KMS-11 (cell line): ENCODE data around the gene MGMT.

Source experiments
- H2AFZ ChIP-seq: fragments of 200-600 bp; sonication (generic); 2 replicates; pipeline ENCODE4 v1.6.1; 2016; ENCODE audit warnings: antibody characterized with exemption, mixed run types, low read depth
- H3K27ac ChIP-seq: fragments of 200-600 bp; sonication (generic); 2 replicates; pipeline ENCODE4 v1.6.1; 2016; ENCODE audit warnings: mild to moderate bottlenecking, mixed run types
- H3K27me3 ChIP-seq: fragments of 200-600 bp; sonication (generic); 2 replicates; pipeline ENCODE4 v1.6.1; 2017; ENCODE audit warnings: mild to moderate bottlenecking, low read depth, mixed run types, moderate library complexity; ENCODE audit not compliant: insufficient read depth
- H3K36me3 ChIP-seq: fragments of 200-600 bp; sonication (generic); 2 replicates; pipeline ENCODE4 v1.6.1; 2017; ENCODE audit warnings: mild to moderate bottlenecking, mixed run types; ENCODE audit not compliant: insufficient read depth
- H3K4me1 ChIP-seq: fragments of 200-600 bp; sonication (generic); 2 replicates; pipeline ENCODE4 v1.6.1; 2016; ENCODE audit warnings: mild to moderate bottlenecking, low read depth, mixed run types; ENCODE audit not compliant: poor library complexity, severe bottlenecking
- H3K4me2 ChIP-seq: fragments of 200-600 bp; sonication (generic); 2 replicates; pipeline ENCODE4 v1.7.0; 2016; ENCODE audit warnings: mild to moderate bottlenecking, mixed run types
- H3K4me3 ChIP-seq: fragments of 200-600 bp; sonication (generic); IDR thresholded peaks from 2 replicates; pipeline ENCODE4 v1.6.1; 2017; ENCODE audit warnings: low read depth, low read length, mixed read lengths; ENCODE audit not compliant: insufficient read depth
- H3K79me2 ChIP-seq: fragments of 200-600 bp; sonication (generic); 2 replicates; pipeline ENCODE4 v1.6.1; 2016; ENCODE audit warnings: low read depth, mixed run types; ENCODE audit not compliant: insufficient read depth
- H3K9ac ChIP-seq: fragments of 200-600 bp; sonication (generic); 2 replicates; pipeline ENCODE4 v1.6.1; 2016; ENCODE audit warnings: mild to moderate bottlenecking, mixed run types
- H4K20me1 ChIP-seq: fragments of 200-600 bp; sonication (generic); 2 replicates; pipeline ENCODE4 v1.6.1; 2016; ENCODE audit warnings: mild to moderate bottlenecking, mixed run types; ENCODE audit not compliant: insufficient read depth
- TF ChIP-seq, protein P1 (sequence below): fragments of 200-600 bp; sonication (generic); conservative IDR thresholded peaks from 2 replicates; pipeline ENCODE4 v1.6.1; 2017; ENCODE audit warnings: low read depth, mild to moderate bottlenecking, antibody characterized with exemption, low read length, moderate library complexity, mixed read lengths

MGMT gene

DNA sequence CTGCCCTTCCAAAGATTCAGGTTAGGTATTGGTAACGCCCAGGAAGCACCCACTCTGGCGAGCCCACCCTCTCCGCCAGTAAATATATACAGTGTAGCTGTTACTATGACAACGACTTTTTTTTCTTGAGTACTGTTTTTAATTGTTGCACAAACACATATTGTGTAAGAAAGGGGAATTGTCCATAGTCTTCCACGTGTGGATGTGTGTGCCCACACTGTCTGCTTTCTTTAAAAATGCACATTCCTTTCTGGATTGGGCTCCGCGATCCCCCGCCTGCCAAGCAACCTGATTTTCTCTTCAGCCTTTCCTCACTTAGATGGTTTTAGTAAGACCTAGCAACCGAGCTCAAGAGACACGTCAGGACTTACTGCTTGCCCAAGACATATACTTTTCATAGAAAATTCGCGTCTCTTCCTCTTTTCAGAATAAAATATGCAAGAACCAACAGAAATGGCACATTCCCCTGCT, 249.2 kb downstream of the MGMT start:
- Histone ChIP-seq H3K9ac (no peak overlapping the region), H2AFZ (no peak overlapping the region), H3K36me3 (no peaks in the 10 kb centered on the region), H4K20me1 (no peaks in the 10 kb centered on the region), H3K4me3 (no peak overlapping the region), H3K27ac (no peak overlapping the region), H3K4me1 (no peaks in the 10 kb centered on the region), H3K79me2 (no peaks in the 10 kb centered on the region), H3K4me2 (no peak overlapping the region), H3K27me3 (no peaks in the 10 kb centered on the region)
- TF ChIP-seq, protein P1, sequence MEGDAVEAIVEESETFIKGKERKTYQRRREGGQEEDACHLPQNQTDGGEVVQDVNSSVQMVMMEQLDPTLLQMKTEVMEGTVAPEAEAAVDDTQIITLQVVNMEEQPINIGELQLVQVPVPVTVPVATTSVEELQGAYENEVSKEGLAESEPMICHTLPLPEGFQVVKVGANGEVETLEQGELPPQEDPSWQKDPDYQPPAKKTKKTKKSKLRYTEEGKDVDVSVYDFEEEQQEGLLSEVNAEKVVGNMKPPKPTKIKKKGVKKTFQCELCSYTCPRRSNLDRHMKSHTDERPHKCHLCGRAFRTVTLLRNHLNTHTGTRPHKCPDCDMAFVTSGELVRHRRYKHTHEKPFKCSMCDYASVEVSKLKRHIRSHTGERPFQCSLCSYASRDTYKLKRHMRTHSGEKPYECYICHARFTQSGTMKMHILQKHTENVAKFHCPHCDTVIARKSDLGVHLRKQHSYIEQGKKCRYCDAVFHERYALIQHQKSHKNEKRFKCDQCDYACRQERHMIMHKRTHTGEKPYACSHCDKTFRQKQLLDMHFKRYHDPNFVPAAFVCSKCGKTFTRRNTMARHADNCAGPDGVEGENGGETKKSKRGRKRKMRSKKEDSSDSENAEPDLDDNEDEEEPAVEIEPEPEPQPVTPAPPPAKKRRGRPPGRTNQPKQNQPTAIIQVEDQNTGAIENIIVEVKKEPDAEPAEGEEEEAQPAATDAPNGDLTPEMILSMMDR, result no peak

GRCh38 chr10:129716881-129717280, 249.8 kb downstream of the MGMT start:
- Histone ChIP-seq H4K20me1 (no peaks in the 10 kb centered on the region), H3K36me3 (no peaks in the 10 kb centered on the region), H3K9ac (no peak overlapping the region), H2AFZ (no peak overlapping the region), H3K79me2 (no peaks in the 10 kb centered on the region), H3K4me1 (no peaks in the 10 kb centered on the region), H3K4me3 (no peak overlapping the region), H3K4me2 (no peak overlapping the region), H3K27ac (no peak overlapping the region), H3K27me3 (no peaks in the 10 kb centered on the region)
- TF ChIP-seq, protein P1, result no peak

DNA sequence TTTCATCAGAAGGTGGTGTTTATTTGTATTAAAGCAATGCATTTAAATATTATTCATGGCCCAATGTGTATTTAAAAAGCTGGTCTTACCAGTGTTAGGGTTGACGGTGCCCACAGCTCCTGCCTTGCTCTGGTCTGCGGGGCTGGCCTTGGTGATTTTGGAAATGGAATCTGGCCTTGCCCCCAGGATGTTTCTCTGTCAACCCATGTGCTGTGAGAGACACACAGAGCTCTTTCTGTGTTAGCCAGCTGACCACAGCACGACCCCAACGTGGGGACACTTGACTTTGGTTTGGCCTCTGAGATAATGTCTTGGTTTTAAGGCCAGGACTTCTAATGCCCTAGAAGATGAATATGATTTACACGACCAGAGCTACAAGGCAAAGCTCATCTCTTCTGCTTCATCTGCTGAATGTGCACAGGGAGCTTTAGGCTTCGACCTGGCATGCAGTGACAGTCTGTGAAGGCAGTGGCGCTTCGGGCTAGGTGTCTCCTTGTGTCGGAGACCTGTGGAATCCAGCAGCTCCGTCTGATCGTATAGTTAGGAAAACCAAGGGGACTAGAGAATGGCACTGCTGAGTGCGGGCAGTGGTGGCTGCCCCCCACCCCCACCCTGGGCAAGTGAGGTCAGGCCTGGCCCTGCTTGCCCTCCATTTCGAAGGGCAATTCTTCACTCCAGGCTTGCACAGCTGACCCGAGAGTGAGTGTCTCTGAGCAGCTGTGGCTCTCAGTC, 250.9 kb downstream of the MGMT start:
- Histone ChIP-seq H3K36me3 (no peaks in the 10 kb centered on the region), H3K4me2 (no peak overlapping the region), H3K27me3 (no peaks in the 10 kb centered on the region), H3K9ac (no peak overlapping the region), H3K4me1 (no peaks in the 10 kb centered on the region), H3K79me2 (no peaks in the 10 kb centered on the region), H3K4me3 (no peak overlapping the region), H2AFZ (no peak overlapping the region), H3K27ac (no peak overlapping the region), H4K20me1 (no peaks in the 10 kb centered on the region)
- TF ChIP-seq, protein P1, result no peak

DNA sequence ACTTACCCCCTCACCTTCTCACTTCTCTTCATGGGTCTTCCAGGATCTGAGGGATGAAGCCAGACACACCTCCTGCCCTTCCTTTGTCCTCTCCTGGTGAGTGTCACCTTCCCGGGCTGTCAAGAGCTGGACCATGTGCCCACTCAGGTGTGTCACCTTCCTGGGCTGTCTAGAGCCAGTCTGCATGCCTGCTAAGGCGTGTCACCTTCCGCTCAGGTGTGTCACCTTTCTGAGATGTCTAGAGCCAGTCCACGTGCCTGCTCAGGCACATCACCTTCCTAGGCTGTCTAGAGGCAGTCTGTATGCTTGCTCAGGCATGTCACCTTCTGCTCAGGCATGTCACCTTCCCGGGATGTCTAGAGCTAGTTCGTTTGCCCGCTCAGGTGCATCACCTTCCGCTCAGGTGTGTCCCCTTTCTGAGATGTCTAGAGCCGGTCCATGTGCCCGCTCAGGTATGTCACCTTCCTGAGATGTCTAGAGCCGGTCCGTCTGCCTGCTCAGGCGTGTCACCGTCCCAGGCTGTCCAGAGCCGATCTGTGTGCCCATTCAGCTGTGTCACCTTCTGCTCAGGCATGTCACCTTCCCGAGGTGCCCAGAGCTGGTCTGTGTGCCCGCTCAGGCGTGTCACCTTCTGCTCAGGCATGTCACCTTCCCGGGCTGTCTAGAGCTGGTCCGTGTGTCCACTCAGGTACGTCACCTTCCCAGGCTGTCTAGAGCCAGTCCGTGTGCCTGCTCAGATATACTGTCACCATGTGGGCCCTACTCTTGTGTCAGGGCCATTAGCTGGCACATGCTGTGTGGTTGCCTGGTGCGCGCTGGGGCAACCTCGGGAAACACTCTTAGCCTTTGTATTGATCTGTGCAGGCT, 251.7 kb downstream of the MGMT start:
- H3K4me1 ChIP-seq, result no peaks in the 10 kb centered on the region
- H3K27ac ChIP-seq, result no peak overlapping the region
- no peaks in the 10 kb centered on the region for H3K36me3 ChIP-seq
- no peak overlapping the region for H3K9ac ChIP-seq
- H3K27me3 ChIP-seq, result no peaks in the 10 kb centered on the region
- no peak overlapping the region for H2AFZ ChIP-seq
- no peaks in the 10 kb centered on the region for H4K20me1 ChIP-seq
- H3K4me3 ChIP-seq, result no peak overlapping the region
- no peak overlapping the region for H3K4me2 ChIP-seq
- no peaks in the 10 kb centered on the region for H3K79me2 ChIP-seq
- TF ChIP-seq, protein P1, result no peak
